OCI-LY1 (cell line): ENCODE results near the gene COMMD10.

ENCODE experiments used
- EZH2 ChIP-seq: fragments of 200-600 bp; sonication (generic), shearing (Covaris generic); IDR thresholded peaks from 2 replicates; pipeline ENCODE4 v1.8.0; 2017; ENCODE audit warnings: borderline replicate concordance, mixed run types, mild to moderate bottlenecking, antibody characterized with exemption, low read length, moderate library complexity, mixed read lengths
- TF ChIP-seq, protein P1 (sequence below): fragments of 200-600 bp; sonication (generic), shearing (Covaris generic); IDR thresholded peaks from 2 replicates; pipeline ENCODE4 v1.5.1; 2017; ENCODE audit warnings: mild to moderate bottlenecking, antibody characterized with exemption, low read length, moderate library complexity, mixed read lengths

DNA sequence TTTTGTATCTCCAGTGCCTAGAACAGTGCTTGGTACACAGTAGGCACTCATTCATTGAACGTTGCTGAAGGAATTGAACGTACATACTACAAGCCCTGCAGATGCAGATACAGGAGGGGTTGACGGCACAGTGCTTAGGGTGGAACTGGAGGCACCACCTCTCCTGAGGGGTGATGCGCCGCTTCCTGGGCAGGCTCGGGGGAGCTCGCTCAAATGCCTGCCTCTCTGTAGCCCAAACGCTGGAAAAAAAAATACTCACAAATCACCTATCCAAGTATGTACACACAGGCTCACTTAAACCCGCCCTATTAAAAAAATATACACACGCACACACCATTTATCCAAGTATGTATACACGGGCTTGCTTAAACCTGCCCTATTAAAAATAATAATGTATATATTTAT lies 536 bp upstream of the COMMD10 start:
- no peak for TF ChIP-seq EZH2
- TF ChIP-seq, protein P1, sequence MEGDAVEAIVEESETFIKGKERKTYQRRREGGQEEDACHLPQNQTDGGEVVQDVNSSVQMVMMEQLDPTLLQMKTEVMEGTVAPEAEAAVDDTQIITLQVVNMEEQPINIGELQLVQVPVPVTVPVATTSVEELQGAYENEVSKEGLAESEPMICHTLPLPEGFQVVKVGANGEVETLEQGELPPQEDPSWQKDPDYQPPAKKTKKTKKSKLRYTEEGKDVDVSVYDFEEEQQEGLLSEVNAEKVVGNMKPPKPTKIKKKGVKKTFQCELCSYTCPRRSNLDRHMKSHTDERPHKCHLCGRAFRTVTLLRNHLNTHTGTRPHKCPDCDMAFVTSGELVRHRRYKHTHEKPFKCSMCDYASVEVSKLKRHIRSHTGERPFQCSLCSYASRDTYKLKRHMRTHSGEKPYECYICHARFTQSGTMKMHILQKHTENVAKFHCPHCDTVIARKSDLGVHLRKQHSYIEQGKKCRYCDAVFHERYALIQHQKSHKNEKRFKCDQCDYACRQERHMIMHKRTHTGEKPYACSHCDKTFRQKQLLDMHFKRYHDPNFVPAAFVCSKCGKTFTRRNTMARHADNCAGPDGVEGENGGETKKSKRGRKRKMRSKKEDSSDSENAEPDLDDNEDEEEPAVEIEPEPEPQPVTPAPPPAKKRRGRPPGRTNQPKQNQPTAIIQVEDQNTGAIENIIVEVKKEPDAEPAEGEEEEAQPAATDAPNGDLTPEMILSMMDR: no peak
